ENCODE measurements around the gene TMEM120B.
"Not testable (repeated sequence)": the region's sequence is repeated elsewhere in the genome, so short reads cannot be mapped to it uniquely, and the experiment has no call there.

The TMEM120B gene

DNA sequence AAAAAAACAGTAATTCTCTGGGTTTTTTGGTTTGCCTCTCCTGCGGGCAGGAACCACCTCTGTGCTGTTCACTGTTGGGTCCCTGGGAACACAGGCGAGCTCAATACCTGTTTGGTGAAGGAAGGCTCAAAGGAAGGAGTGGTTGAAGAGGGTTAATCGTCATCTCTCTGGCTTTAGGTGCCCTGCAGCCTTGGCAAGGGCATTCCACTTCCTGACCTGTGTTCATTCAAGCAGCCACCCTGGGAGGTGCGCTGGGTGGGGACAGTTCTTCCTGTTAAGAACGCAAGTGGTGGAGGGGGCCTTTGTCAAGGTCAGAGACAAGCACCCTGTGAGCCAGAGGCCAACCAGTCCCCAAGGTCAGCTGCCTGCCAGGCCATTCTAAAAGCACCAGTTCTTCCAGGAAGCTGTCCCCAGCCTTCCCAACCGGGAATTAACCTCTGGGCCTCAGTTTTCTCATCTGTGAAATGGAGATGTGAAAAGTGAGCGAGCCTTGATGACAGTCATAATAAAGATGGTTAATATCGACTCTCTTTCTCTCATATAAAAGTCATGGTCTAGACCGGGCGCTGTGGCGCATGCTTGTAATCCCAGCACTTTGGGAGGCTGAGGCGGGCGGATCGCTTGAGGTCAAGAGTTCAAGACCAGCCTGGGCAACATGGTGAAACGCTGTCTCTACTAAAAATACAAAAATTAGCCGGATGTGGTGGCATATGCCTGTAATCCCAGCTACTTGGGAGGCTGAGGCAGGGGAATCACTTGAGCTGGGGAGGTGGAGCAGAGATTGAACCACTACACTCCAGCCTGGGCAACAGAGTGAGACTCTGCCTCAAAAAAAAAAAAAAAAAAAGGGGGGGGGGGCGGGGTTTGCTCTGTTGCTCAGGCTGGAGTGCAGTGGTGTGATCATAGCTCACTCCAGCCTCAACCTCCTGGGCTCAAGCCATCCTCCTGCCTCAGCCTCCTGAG lies 74.8 kb downstream of the TMEM120B start:
- TF ChIP-seq, protein P1, sequence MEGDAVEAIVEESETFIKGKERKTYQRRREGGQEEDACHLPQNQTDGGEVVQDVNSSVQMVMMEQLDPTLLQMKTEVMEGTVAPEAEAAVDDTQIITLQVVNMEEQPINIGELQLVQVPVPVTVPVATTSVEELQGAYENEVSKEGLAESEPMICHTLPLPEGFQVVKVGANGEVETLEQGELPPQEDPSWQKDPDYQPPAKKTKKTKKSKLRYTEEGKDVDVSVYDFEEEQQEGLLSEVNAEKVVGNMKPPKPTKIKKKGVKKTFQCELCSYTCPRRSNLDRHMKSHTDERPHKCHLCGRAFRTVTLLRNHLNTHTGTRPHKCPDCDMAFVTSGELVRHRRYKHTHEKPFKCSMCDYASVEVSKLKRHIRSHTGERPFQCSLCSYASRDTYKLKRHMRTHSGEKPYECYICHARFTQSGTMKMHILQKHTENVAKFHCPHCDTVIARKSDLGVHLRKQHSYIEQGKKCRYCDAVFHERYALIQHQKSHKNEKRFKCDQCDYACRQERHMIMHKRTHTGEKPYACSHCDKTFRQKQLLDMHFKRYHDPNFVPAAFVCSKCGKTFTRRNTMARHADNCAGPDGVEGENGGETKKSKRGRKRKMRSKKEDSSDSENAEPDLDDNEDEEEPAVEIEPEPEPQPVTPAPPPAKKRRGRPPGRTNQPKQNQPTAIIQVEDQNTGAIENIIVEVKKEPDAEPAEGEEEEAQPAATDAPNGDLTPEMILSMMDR (IDR thresholded peaks at IDR 0.05; ENCODE audit: low read depth, low read length), result no peak
- no peaks in the 10 kb centered on the region for H3K36me3 ChIP-seq
- H3K4me3 ChIP-seq (ENCODE audit: low read depth, low read length), result no peak overlapping the region
- DNase-seq, result no peak
- no peak overlapping the region for H3K27ac ChIP-seq
- no peaks in the 10 kb centered on the region for H3K9me3 ChIP-seq (ENCODE audit: severe bottlenecking)
- no peaks in the 10 kb centered on the region for H3K27me3 ChIP-seq (ENCODE audit: insufficient read depth, low read depth, severe bottlenecking)

DNA sequence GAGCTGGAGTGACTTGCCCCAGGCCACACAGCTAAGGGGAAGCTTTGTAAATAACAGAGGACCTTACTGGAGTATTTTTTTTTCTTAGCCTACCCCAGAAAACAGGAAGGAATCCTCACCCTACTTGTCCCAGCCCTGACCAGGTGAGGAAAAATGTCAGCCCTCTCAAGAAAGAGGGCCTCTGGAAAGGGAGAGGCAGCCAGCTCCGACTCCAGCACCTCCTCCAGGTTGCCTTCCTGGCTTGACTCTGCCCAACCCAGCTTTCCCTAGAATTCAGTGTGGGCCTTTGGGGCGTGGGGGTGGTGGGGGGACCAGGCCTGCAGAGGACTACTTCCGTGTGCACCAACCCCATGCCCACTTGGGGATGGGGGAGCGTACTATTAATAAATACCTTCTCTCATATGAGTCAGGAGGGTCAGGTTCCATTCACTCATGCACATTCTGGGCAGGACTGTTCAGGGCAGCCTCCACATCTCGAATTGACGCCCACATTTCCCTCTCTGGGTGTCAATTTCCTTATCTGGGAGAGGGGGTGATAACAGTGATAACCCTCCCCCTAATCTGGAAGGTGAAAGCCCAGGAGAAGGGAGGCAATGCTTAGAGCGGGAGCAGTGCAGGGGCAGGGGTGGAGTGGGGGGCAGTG lies 75.7 kb downstream of the TMEM120B start:
- Histone ChIP-seq H3K4me3 (ENCODE audit: low read depth, low read length) (no peak overlapping the region), H3K27me3 (ENCODE audit: insufficient read depth, low read depth, severe bottlenecking) (no peaks in the 10 kb centered on the region), H3K36me3 (no peaks in the 10 kb centered on the region), H3K9me3 (ENCODE audit: severe bottlenecking) (no peaks in the 10 kb centered on the region), H3K27ac (no peak overlapping the region)
- DNase-seq, result no peak
- TF ChIP-seq, protein P1 (IDR thresholded peaks at IDR 0.05; ENCODE audit: low read depth, low read length), result no peak

DNA sequence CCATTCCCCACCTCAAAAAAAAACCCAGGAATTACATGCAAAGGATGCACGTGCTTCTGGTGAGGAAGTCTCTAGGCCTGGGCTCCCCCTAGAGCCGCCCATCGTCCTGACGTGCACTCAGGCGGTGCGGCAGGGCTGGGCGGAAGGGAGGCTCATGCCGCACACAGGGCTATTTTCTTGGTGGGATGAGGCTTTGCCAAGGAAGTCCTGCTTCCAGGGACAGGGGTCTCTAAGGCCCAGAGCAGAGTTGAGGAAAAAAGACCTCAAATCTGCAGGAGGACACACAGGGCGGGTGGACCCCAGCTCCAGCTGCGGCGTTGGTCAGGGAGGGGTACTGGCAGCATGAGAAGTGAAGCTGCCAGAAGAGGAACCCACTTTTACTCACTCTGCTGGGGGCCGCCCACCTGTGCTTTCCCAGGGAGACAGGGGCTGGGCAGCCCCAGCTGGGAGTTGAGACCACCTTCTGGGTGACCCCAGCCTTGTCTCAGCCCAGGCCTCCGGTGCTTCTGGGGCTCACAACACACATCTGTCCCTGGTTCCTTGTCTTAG lies 76.8 kb downstream of the TMEM120B start:
- no peak overlapping the region for H3K27ac ChIP-seq
- DNase-seq, result no peak
- H3K36me3 ChIP-seq, result no peaks in the 10 kb centered on the region
- TF ChIP-seq, protein P1 (IDR thresholded peaks at IDR 0.05; ENCODE audit: low read depth, low read length), result no peak
- H3K27me3 ChIP-seq (ENCODE audit: insufficient read depth, low read depth, severe bottlenecking), result no peaks in the 10 kb centered on the region
- H3K4me3 ChIP-seq (ENCODE audit: low read depth, low read length), result no peak overlapping the region
- H3K9me3 ChIP-seq (ENCODE audit: severe bottlenecking), result no peaks in the 10 kb centered on the region

DNA sequence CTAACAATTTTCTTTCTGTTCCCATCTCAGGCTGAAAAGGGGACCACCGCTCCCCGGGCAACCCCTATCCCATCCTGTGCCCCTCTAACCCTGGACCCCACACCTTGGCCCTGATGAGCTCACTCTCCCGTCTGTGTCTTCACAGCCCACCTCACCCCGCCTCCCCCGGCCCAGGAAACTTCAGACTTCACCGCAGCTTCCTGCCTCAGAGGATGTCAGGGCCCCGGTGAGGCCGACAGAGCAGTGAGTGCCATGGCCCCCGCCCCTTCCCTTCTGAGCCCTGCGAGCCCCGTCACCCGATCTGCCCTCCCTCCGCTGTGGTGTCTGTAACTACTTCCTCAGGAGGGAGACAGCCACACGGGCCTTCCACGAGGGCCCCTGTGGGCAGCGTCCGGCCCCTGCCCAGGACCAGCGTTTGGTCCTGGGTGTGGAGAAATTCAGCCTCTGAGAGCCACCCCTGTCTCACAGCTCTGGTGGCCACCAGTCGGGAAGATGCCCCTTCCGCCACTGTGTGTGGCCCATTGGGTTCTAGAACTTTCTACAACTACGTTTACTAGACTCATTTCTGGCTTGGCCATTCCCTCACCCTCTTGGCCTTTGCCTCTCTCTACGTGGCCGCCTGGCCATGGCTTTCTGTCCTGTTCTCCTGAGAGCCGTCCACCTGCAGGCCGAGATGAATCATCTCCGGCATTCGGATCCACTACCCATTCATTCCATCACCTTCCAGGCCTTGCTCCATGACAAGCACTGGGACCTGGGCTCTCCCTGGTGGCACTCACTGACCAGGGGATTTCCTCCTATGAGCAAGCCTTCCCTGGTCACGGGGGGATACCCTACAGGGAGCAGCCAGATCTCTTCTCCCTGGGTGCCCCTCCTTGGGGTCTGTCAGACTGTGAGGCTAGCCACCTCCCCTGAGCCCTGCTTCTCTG lies 77.5 kb downstream of the TMEM120B start:
- no peak overlapping the region for H3K27ac ChIP-seq
- no peak overlapping the region for H3K4me3 ChIP-seq (ENCODE audit: low read depth, low read length)
- DNase-seq, result no peak

DNA sequence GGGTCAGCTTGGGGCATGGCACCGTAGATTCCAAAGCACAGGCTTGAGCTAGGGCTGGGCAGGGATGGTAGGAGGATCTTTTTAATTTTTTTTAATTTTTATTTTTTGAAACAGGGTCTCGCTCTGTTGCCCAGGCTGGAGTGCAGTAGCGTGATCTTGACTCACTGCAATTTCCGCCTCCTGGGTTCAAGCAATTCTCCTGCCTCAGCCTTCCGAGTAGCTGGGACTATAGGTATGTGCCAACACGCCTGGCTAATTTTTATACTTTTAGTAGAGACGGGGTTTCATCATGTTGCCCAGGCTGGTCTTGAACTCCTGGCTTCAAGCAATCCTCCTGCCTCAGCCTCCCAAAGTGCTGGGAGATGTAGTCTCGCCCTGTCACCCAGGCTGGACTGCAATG lies 78.2 kb downstream of the TMEM120B start:
- not testable (repeated sequence) for H3K9me3 ChIP-seq (ENCODE audit: severe bottlenecking); H3K36me3 ChIP-seq; DNase-seq; H3K27me3 ChIP-seq (ENCODE audit: insufficient read depth, low read depth, severe bottlenecking); H3K27ac ChIP-seq; H3K4me3 ChIP-seq (ENCODE audit: low read depth, low read length)

More for the DNA sequence above, 77.5 kb downstream of the TMEM120B start:
- Histone ChIP-seq H3K27me3 (ENCODE audit: insufficient read depth, low read depth, severe bottlenecking) (no peaks in the 10 kb centered on the region), H3K36me3 (peaks cover under 1% of the 10 kb centered on the region; the same call in 1 of the 2 replicates), H3K9me3 (ENCODE audit: severe bottlenecking) (no peaks in the 10 kb centered on the region)
- TF ChIP-seq, protein P1 (IDR thresholded peaks at IDR 0.05; ENCODE audit: low read depth, low read length), result no peak

Data from WERI-Rb-1 (cell line).